A549 (cell line): Measurements from ENCODE around the gene ZPLD1.

Experiments
- ATOH8 ChIP-seq: fragments of 250-450 bp; sonication (Bioruptor Pico); IDR thresholded peaks from 2 replicates; pipeline ENCODE4 v1.5.0; 2020; ENCODE audit warnings: low read depth, mild to moderate bottlenecking, moderate library complexity
- CHD2 ChIP-seq: fragments of 150-350 bp; IDR thresholded peaks from 2 replicates; pipeline ENCODE4 v1.6.1; 2014; ENCODE audit warnings: low read length; ENCODE audit not compliant: partially characterized antibody
- CTCF ChIP-seq: fragments of >200 bp; sonication (Bioruptor Twin); formaldehyde crosslinking; IDR thresholded peaks from 3 replicates; pipeline ENCODE4 v1.5.1; 2016
- ELK1 ChIP-seq: fragments of 150-350 bp; IDR thresholded peaks from 2 replicates; pipeline ENCODE4 v1.6.1; 2014; ENCODE audit warnings: low read depth, mild to moderate bottlenecking, low read length
- EP300 ChIP-seq, 2 experiments: fragments of >200 bp; sonication (Bioruptor Twin); formaldehyde crosslinking; IDR thresholded peaks; 2 replicates in 1 of 2; 3 replicates in 1 of 2; pipeline ENCODE4 v1.6.1; 2016 to 2017
- ESRRA ChIP-seq: fragments of 150-350 bp; IDR thresholded peaks from 2 replicates; pipeline ENCODE4 v1.6.1; 2014; ENCODE audit warnings: mild to moderate bottlenecking, low read length, borderline replicate concordance
- FOSL2 ChIP-seq, 2 experiments: fragments of 450-650 bp in 1 of 2; fragments of >200 bp in 1 of 2; sonication (Bioruptor Twin) in 1 of 2; formaldehyde crosslinking; IDR thresholded peaks; 2 replicates each; pipeline versions ENCODE4 v1.5.0 to v1.6.1; 2016 to 2020; ENCODE audit warnings: mild to moderate bottlenecking in 1 of 2, moderate library complexity in 1 of 2
- JUN ChIP-seq, 2 experiments: fragments of >200 bp; sonication (Bioruptor Twin); formaldehyde crosslinking; IDR thresholded peaks; 2 replicates in 1 of 2; 3 replicates in 1 of 2; pipeline ENCODE4 v1.6.1; 2016 to 2017
- NPAS2 ChIP-seq: fragments of 250-450 bp; sonication (Bioruptor Pico); IDR thresholded peaks from 2 replicates; pipeline ENCODE4 v1.8.0; 2022; ENCODE audit warnings: mild to moderate bottlenecking, moderate library complexity, borderline replicate concordance
- PHF8 ChIP-seq: fragments of 200-600 bp; sonication (generic); IDR thresholded peaks from 2 replicates; pipeline ENCODE4 v1.6.1; 2016; ENCODE audit warnings: low read depth, mild to moderate bottlenecking, antibody characterized with exemption, moderate library complexity, borderline replicate concordance
- POLR2A ChIP-seq: IDR thresholded peaks from 2 replicates; pipeline ENCODE4 v1.6.1; 2012; ENCODE audit warnings: mild to moderate bottlenecking, low read length
- RFX5 ChIP-seq: fragments of 450-650 bp; IDR thresholded peaks from 2 replicates; pipeline ENCODE4 v1.7.1; 2014; ENCODE audit warnings: antibody characterized with exemption, mild to moderate bottlenecking, moderate library complexity
- TF ChIP-seq, protein P1 (sequence below): IDR thresholded peaks from 2 replicates; pipeline ENCODE4 v1.6.1; 2012; ENCODE audit warnings: low read depth, borderline replicate concordance

DNA sequence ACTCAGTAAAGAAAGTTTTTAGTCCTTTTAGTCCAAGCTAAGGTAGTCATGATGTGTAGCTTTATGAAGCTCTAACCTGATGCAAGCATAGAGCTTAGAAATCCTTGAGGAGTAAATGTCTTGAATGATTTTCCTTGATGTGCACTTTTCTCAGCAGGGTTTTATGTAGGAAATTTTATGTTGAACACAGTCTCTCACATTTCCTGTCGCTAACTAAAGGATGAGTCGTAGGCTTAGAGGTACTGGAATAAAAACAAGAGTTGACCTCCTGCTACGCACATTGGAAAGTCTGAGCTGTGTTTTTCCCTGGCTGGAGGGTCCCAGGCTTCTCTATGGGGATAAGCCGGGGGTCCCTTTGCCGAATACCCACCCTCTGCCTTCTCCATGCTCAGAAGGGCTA lies 34.7 kb upstream of the ZPLD1 start:
- no peak for TF ChIP-seq CTCF
- no peak for TF ChIP-seq ATOH8 (CRISPR knock-in tag)
- TF ChIP-seq, protein P1, sequence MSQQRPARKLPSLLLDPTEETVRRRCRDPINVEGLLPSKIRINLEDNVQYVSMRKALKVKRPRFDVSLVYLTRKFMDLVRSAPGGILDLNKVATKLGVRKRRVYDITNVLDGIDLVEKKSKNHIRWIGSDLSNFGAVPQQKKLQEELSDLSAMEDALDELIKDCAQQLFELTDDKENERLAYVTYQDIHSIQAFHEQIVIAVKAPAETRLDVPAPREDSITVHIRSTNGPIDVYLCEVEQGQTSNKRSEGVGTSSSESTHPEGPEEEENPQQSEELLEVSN, result no peak
- no peak for TF ChIP-seq EP300 (IDR thresholded peaks at IDR 0.05)
- no peak for TF ChIP-seq POLR2A
- no peak for TF ChIP-seq FOSL2 (IDR thresholded peaks at IDR 0.05)
- TF ChIP-seq FOSL2 (CRISPR knock-in tag; IDR thresholded peaks at IDR 0.05), result no peak
- no peak for TF ChIP-seq JUN (IDR thresholded peaks at IDR 0.05)
- TF ChIP-seq CHD2, result no peak
- TF ChIP-seq PHF8, result no peak
- no peak for TF ChIP-seq NPAS2
- TF ChIP-seq ELK1, result no peak
- TF ChIP-seq RFX5, result no peak
- no peak for TF ChIP-seq ESRRA
